ENCODE measurements around the gene LLGL2.

GRCh38 chr17:75503976-75504346 lies 21.5 kb upstream of the LLGL2 start:
- no peak for TF ChIP-seq POLR2A (IDR thresholded peaks at IDR 0.05; ENCODE audit: low read depth, low read length)
- TF ChIP-seq POLR2AphosphoS5 (IDR thresholded peaks at IDR 0.05; ENCODE audit: low read depth, low read length) = no peak

Measured in GM12891 (cell line).